Sigmoid colon (tissue), 4 donors: ENCODE measurements around the gene HPS1.

Experiments
- CTCF ChIP-seq, 4 experiments: fragments of 450-650 bp in 3 of 4; fragments of 200-600 bp in 1 of 4; IDR thresholded peaks; one replicate each; pipeline ENCODE4 v1.5.1; 2016 to 2019; ENCODE audit warnings: antibody characterized with exemption in 4 of 4, mild to moderate bottlenecking in 3 of 4, moderate library complexity in 2 of 4
- EP300 ChIP-seq, 4 donors: sonication (generic); formaldehyde crosslinking; IDR thresholded peaks; one replicate each; pipeline ENCODE4 v1.6.1; 2017; ENCODE audit warnings: antibody characterized with exemption in 4 of 4

GRCh38 chr10:98374217-98374985 lies 72.3 kb downstream of the HPS1 start:
- TF ChIP-seq CTCF (IDR thresholded peaks at IDR 0.05): no peak
- no peak for TF ChIP-seq EP300 (IDR thresholded peaks at IDR 0.05)
